ENCODE results near the gene ARL4D.

ARL4D gene

GRCh38 chr17:43444223-43445008, 45.6 kb downstream of the ARL4D start:
- H3K27ac ChIP-seq: no peak overlapping the region
- TF ChIP-seq CTCF (conservative IDR thresholded peaks at IDR 0.05) (no peak), ZFX (IDR thresholded peaks at IDR 0.05) (no peak)

- TF ChIP-seq ZFX (IDR thresholded peaks at IDR 0.05): no peak
- no peak for TF ChIP-seq CTCF (conservative IDR thresholded peaks at IDR 0.05)
- no peak overlapping the region for H3K27ac ChIP-seq
Observed at GRCh38 chr17:43445009-43445589, 46.3 kb downstream of the ARL4D start.

GRCh38 chr17:43446773-43447172, 48.0 kb downstream of the ARL4D start:
- no peak for TF ChIP-seq ZFX (IDR thresholded peaks at IDR 0.05)
- no peak for TF ChIP-seq CTCF (conservative IDR thresholded peaks at IDR 0.05)
- no peak overlapping the region for H3K27ac ChIP-seq

- H3K27ac ChIP-seq: no peak overlapping the region
- TF ChIP-seq ZFX (IDR thresholded peaks at IDR 0.05): no peak
- no peak for TF ChIP-seq CTCF (conservative IDR thresholded peaks at IDR 0.05)
Observed at GRCh38 chr17:43448720-43449469, 50.1 kb downstream of the ARL4D start.

GRCh38 chr17:43449470-43450248, 50.9 kb downstream of the ARL4D start:
- H3K27ac ChIP-seq: no peak overlapping the region
- TF ChIP-seq ZFX (IDR thresholded peaks at IDR 0.05): no peak

All from C4-2B (cell line).